SK-N-SH (cell line): ENCODE results near the gene MS4A18. TPM values are rescaled to one million over a fixed set of nuclear protein-coding genes. Genes with fewer than 3 reads are reported as not detected.

ENCODE experiments used
- CTCF ChIA-PET: fragments of 300-600, 350-600 bp; formaldehyde crosslinking; extraction: SDS; loops from one replicate; lab custom pipeline; 2021; lab: Yijun Ruan, JAX
- POLR2A ChIA-PET: fragments of 350-600 bp; sonication (Branson Sonifier 250); formaldehyde crosslinking; extraction: SDS; loops from one replicate; lab custom pipeline; 2020; ENCODE audit warnings: antibody characterized with exemption, inconsistent platforms; lab: Yijun Ruan, JAX
- DNase-seq: peaks from one replicate; pipeline ENCODE4 v3.0.0; 2012
- H2AFZ ChIP-seq: fragments of 200-600 bp; sonication (generic); 2 replicates; pipeline ENCODE4 v1.8.1; 2016; ENCODE audit warnings: antibody characterized with exemption, mild to moderate bottlenecking, low read depth
- H3F3A ChIP-seq: fragments of 200-600 bp; sonication (generic); replicated peaks from 2 replicates; pipeline ENCODE3; 2016; ENCODE audit warnings: antibody characterized with exemption, mild to moderate bottlenecking; ENCODE audit not compliant: insufficient read depth
- H3K27ac ChIP-seq, 2 experiments: fragments of 200-500 bp in 1 of 2; fragments of 200-600 bp in 1 of 2; sonication (Bioruptor generic) in 1 of 2; sonication (generic), shearing (Covaris generic) in 1 of 2; 2 replicates each; pipeline versions ENCODE4 v1.5.1 to v1.6.1; 2014 to 2016; ENCODE audit warnings: low read depth in 2 of 2, inconsistent platforms in 1 of 2, low read length in 1 of 2, mild to moderate bottlenecking in 1 of 2, mixed read lengths in 1 of 2
- H3K27me3 ChIP-seq: fragments of 200-600 bp; sonication (generic), shearing (Covaris generic); 2 replicates; pipeline ENCODE4 v1.6.1; 2016; ENCODE audit warnings: mixed run types; ENCODE audit not compliant: insufficient read depth
- H3K36me3 ChIP-seq, 2 experiments: fragments of 200-500 bp in 1 of 2; fragments of 200-600 bp in 1 of 2; sonication (Bioruptor generic) in 1 of 2; sonication (generic) in 1 of 2; replicated peaks in 1 of 2; 2 replicates each; pipeline versions ENCODE3 to v1.5.1; 2014 to 2016; ENCODE audit warnings: low read length in 1 of 2, mild to moderate bottlenecking in 1 of 2; ENCODE audit not compliant: insufficient read depth in 2 of 2, control insufficient read depth in 1 of 2
- H3K4me1 ChIP-seq, 2 experiments: fragments of 200-500 bp in 1 of 2; fragments of 200-600 bp in 1 of 2; sonication (Bioruptor generic) in 1 of 2; sonication (generic), shearing (Covaris generic) in 1 of 2; 2 replicates each; pipeline versions ENCODE4 v1.5.1 to v1.6.1; 2014 to 2016; ENCODE audit warnings: low read depth in 1 of 2, low read length in 1 of 2, mixed run types in 1 of 2; ENCODE audit not compliant: insufficient read depth in 2 of 2, control insufficient read depth in 1 of 2
- H3K4me2 ChIP-seq: fragments of 200-600 bp; sonication (generic), shearing (Covaris generic); 2 replicates; pipeline ENCODE4 v1.6.1; 2017; ENCODE audit warnings: mixed run types
- H3K4me3 ChIP-seq, 2 experiments: fragments of 200-500 bp in 1 of 2; fragments of 200-600 bp in 1 of 2; sonication (Bioruptor generic) in 1 of 2; sonication (generic), shearing (Covaris generic) in 1 of 2; 2 replicates each; pipeline versions ENCODE4 v1.5.1 to v1.8.1; 2014 to 2016; ENCODE audit warnings: low read depth in 2 of 2, inconsistent platforms in 1 of 2, low read length in 1 of 2, mild to moderate bottlenecking in 1 of 2, mixed read lengths in 1 of 2, moderate library complexity in 1 of 2
- H3K79me2 ChIP-seq: fragments of 200-600 bp; sonication (generic); 2 replicates; pipeline ENCODE4 v1.8.1; 2017; ENCODE audit warnings: mild to moderate bottlenecking; ENCODE audit not compliant: insufficient read depth
- H3K9ac ChIP-seq: fragments of 200-600 bp; sonication (generic); 2 replicates; pipeline ENCODE4 v1.6.1; 2017; ENCODE audit warnings: mixed run types
- H3K9me2 ChIP-seq: fragments of 200-600 bp; sonication (generic); 2 replicates; pipeline ENCODE4 v1.6.1; 2017; ENCODE audit warnings: mixed run types
- H3K9me3 ChIP-seq: fragments of 200-600 bp; sonication (generic); 2 replicates; pipeline ENCODE4 v1.6.1; 2017; ENCODE audit warnings: mixed run types, mild to moderate bottlenecking, moderate library complexity
- H4K20me1 ChIP-seq: fragments of 200-600 bp; sonication (generic); 2 replicates; pipeline ENCODE4 v1.6.1; 2017; ENCODE audit warnings: mild to moderate bottlenecking, mixed run types; ENCODE audit not compliant: insufficient read depth
- CTCF ChIP-seq: fragments of 200-600 bp; sonication (generic); IDR thresholded peaks from 2 replicates; pipeline ENCODE4 v1.6.1; 2017; ENCODE audit warnings: antibody characterized with exemption, mild to moderate bottlenecking, moderate library complexity
- ELF1 ChIP-seq: IDR thresholded peaks from 2 replicates; pipeline ENCODE4 v1.4.0; 2012
- EP300 ChIP-seq, 2 experiments: IDR thresholded peaks; 2 replicates each; pipeline versions ENCODE4 v1.4.0 to v1.6.1; 2012; ENCODE audit warnings: borderline replicate concordance in 1 of 2, low read depth in 1 of 2, low read length in 1 of 2
- FOXJ3 ChIP-seq: sonication (generic); formaldehyde crosslinking; IDR thresholded peaks from 2 replicates; pipeline ENCODE4 v1.5.1; 2020; ENCODE audit warnings: mild to moderate bottlenecking, missing genetic modification reagents
- MAX ChIP-seq: IDR thresholded peaks from 2 replicates; pipeline ENCODE4 v1.4.0; 2012; ENCODE audit warnings: low read depth
- MEF2A ChIP-seq: IDR thresholded peaks from 2 replicates; pipeline ENCODE4 v1.4.0; 2012; ENCODE audit warnings: low read depth, borderline replicate concordance
- PBX3 ChIP-seq: IDR thresholded peaks from 2 replicates; pipeline ENCODE4; 2012
- POLR2AphosphoS5 ChIP-seq: IDR thresholded peaks from 2 replicates; pipeline ENCODE4 v1.6.1; 2012; ENCODE audit warnings: low read depth, low read length
- RCOR1 ChIP-seq: fragments of 150-350 bp; IDR thresholded peaks from 2 replicates; pipeline ENCODE4 v1.6.1; 2017; ENCODE audit warnings: antibody characterized with exemption, low read length
- REST ChIP-seq: IDR thresholded peaks from 2 replicates; pipeline ENCODE4 v1.6.1; 2012; ENCODE audit warnings: mild to moderate bottlenecking, low read depth, low read length, moderate library complexity
- RFX5 ChIP-seq: IDR thresholded peaks from 2 replicates; pipeline ENCODE4 v1.6.1; 2012; ENCODE audit warnings: mild to moderate bottlenecking, improper control_type of control experiment, low read length
- RXRA ChIP-seq: IDR thresholded peaks from 2 replicates; pipeline ENCODE4 v1.4.0; 2012; ENCODE audit warnings: low read depth, mild to moderate bottlenecking, borderline replicate concordance
- SIN3A ChIP-seq: IDR thresholded peaks from 2 replicates; pipeline ENCODE4 v1.6.1; 2012; ENCODE audit warnings: low read depth, mild to moderate bottlenecking, low read length, moderate library complexity, borderline replicate concordance
- TAF1 ChIP-seq: IDR thresholded peaks from 2 replicates; pipeline ENCODE4 v1.6.1; 2012; ENCODE audit warnings: low read depth, mild to moderate bottlenecking, low read length, moderate library complexity, borderline replicate concordance
- TCF12 ChIP-seq: IDR thresholded peaks from 2 replicates; pipeline ENCODE4 v1.4.0; 2012
- WGBS: methylation state at CpG from one replicate; pipeline ENCODE4 v1.1.6; 2017; ENCODE audit warnings: low lambda C conversion rate; 5-methylcytosine and 5-hydroxymethylcytosine counted together
- polyA plus RNA-seq, 3 experiments: library from polyadenylated mRNA; depleted of rRNA; stranded (reverse); fragments of >200 nt; gene quantifications; 2 replicates each; pipeline ENCODE4 v1.2.3, GENCODE V29; 2012

The MS4A18 gene
- polyA plus RNA-seq, 1 of the 3 experiments (the other 2 are of a cell fraction) = not detected

GRCh38 chr11:60747359-60747873, 22.9 kb downstream of the MS4A18 start:
- Histone ChIP-seq H3K4me1 (no peaks in the 10 kb centered on the region), H3K36me3 (no peaks in the 10 kb centered on the region), H3K9me3 (no peaks in the 10 kb centered on the region), H3K79me2 (no peaks in the 10 kb centered on the region), H3K9ac (no peak overlapping the region), H3K4me2 (no peak overlapping the region), H2AFZ (no peak overlapping the region), H3K27me3 (peaks cover 23% of the 10 kb centered on the region; the same call in 1 of the 2 replicates), H3F3A (no peaks in the 10 kb centered on the region), H4K20me1 (no peaks in the 10 kb centered on the region), H3K27ac (no peak overlapping the region), H3K4me3 (no peak overlapping the region), H3K9me2 (no peaks in the 10 kb centered on the region)
- WGBS = 33% methylated on average over 14 of the region's 14 CpGs
- POLR2A ChIA-PET = no interaction called here
- CTCF ChIA-PET = interaction anchor here (0.8 to 2.8 kb wide), 4 partner anchors 9 to 28 kb away, joined by 4 to 10 read pairs (median 6); partner anchors contain the start of gene MS4A15
- TF ChIP-seq MAX (no peak), RCOR1 (no peak), EP300 (IDR thresholded peaks at IDR 0.05; ENCODE audit: borderline replicate concordance in 1 of 2, low read depth in 1 of 2, low read length in 1 of 2) (no peak), FOXJ3 (CRISPR knock-in tag) (no peak), SIN3A (no peak), RFX5 (no peak), CTCF (no peak), TAF1 (no peak), ELF1 (no peak), POLR2AphosphoS5 (no peak), RXRA (no peak), PBX3 (no peak), MEF2A (no peak), REST (no peak), TCF12 (no peak)
- DNase-seq = no peak
